Pancreas (tissue), 10 donors: ENCODE measurements around the gene UBE3C. TPM values are rescaled to one million over a fixed set of nuclear protein-coding genes. Genes with fewer than 3 reads are reported as not detected.
A peak's percentile ranks its signal among the peaks of the same experiment; 100 is the strongest.

Source experiments
- ATAC-seq, 4 donors: fragments of 200-7000 bp; cut with Tn5 transposase; one replicate each; pipeline versions ENCODE4 v1.8.0 to v1.9.1; 2020; ENCODE audit warnings: mild to moderate bottlenecking in 4 of 4, moderate library complexity in 4 of 4
- DNase-seq, 6 donors: peaks; one replicate each; pipeline ENCODE4 v3.0.0-alpha.2; 2020
- FAIRE-seq: peaks from 2 replicates; lab custom pipeline; 2012; peaks lifted over from hg19 to GRCh38; lab: Jason Lieb, UNC
- H3K27ac ChIP-seq, 4 donors: fragments of 200-600 bp; sonication (generic); 1 replicate in 3 of 4; 2 replicates in 1 of 4; pipeline versions ENCODE4 v1.5.0 to v1.8.0; 2020
- H3K27me3 ChIP-seq, 4 donors: fragments of 200-600 bp; one replicate each; pipeline ENCODE4 v1.8.0; 2021
- H3K36me3 ChIP-seq, 3 donors: fragments of 200-600 bp; sonication (generic) in 1 of 3; one replicate each; pipeline versions ENCODE4 v1.5.0 to v1.8.0; 2020 to 2021
- H3K4me1 ChIP-seq, 3 donors: fragments of 200-600 bp; one replicate each; pipeline ENCODE4 v1.8.0; 2021
- H3K4me3 ChIP-seq, 4 donors: fragments of 200-600 bp; sonication (generic) in 2 of 4; one replicate each; pipeline versions ENCODE4 v1.5.0 to v1.8.0; 2020 to 2021
- H3K9me3 ChIP-seq, 4 donors: fragments of 200-600 bp; one replicate each; pipeline ENCODE4 v1.8.0; 2021
- WGBS, 2 donors: extraction: QIAGEN DNeasy Blood & Tissue Kit; methylation state at CpG; one replicate each; pipeline ENCODE4 v1.1.7; 2013; 5-methylcytosine and 5-hydroxymethylcytosine counted together
- intact Hi-C, 3 donors: fragments of 100-400 bp; cut with DNase I; formaldehyde crosslinking; loops; one replicate each; pipeline versions ENCODE4 v1.11.1 to v1.14.2; 2022
- polyA plus RNA-seq, 2 donors: library from polyadenylated mRNA; stranded (reverse); fragments of 200-250 nt; gene quantifications; one replicate each; pipeline ENCODE4 v1.2.3, GENCODE V29; 2013
- total RNA-seq, 6 donors: library from RNA; stranded (reverse); fragmentation: NEBNext Ultra II Directional in 4 of 6; extraction: Animal tissue kit (Norgen Biotek cat#: 25700) in 4 of 6; gene quantifications; one replicate each; pipeline versions ENCODE4 v1.2.1 to v1.2.4, GENCODE V29; 2021 to 2023
- TF ChIP-seq, protein P1 (sequence below), 4 donors: fragments of 200-600 bp; sonication (generic) in 3 of 4; IDR thresholded peaks; one replicate each; pipeline versions ENCODE4 v1.5.0 to v1.8.0; 2021; ENCODE audit warnings: antibody characterized with exemption in 4 of 4
- donor health status: healthy with polysubstance abuse.
- donor health status: DM: no; HTN: no; CAD: no; lungs with moderate emphysema.
- donor health status: DM: no; HTN: no; CAD: no.
- donor health status: control.
- donor health status: control.
- donor health status: Bipolar disorder and iron deficiency.
- donor health status: DM: yes; HTN: yes; CAD: no.
- donor health status: DM: no; HTN: no; CAD: no.
- donor health status: DM: no; HTN: no; CAD: no.
- donor health status: DM: yes; HTN: yes; CAD: no.

Gene UBE3C
- total and polyA plus RNA-seq, 8 donors = 12.1 to 36.1 (median 23.1) TPM

DNA sequence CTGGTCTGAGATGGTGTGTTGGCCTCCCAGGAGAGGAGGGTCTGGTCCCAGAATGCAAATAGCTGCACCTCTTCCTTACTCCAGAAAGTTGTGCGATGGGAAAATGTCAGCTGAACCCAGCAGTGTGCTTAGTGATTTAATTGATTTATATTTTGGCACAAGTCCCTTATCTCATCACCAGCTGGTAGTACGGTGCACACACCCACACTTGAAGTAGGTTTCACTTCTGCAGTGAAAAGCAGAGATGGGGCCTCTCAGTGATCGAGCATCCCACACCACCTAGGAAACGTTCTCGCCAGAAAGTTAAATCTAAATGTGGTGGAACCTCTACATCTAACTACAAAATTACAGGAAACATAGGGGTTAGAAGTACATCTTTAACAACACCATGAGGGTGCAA lies 80.4 kb downstream of the UBE3C start:
- no peak for FAIRE-seq
- DNase-seq = peak in 2 of 6 donors; percentile 16 to 34
- no peak overlapping the region for H3K27ac ChIP-seq
- no peaks in the 10 kb centered on the region for H3K9me3 ChIP-seq
- intact Hi-C loops = no loop called here
- ATAC-seq = peak; percentile 22 to 85 (median 64)
- H3K36me3 ChIP-seq = peaks cover 0 to 17% (median 6%) of the 10 kb centered on the region in 3 donors
- H3K4me3 ChIP-seq = no peak overlapping the region
- TF ChIP-seq, protein P1, sequence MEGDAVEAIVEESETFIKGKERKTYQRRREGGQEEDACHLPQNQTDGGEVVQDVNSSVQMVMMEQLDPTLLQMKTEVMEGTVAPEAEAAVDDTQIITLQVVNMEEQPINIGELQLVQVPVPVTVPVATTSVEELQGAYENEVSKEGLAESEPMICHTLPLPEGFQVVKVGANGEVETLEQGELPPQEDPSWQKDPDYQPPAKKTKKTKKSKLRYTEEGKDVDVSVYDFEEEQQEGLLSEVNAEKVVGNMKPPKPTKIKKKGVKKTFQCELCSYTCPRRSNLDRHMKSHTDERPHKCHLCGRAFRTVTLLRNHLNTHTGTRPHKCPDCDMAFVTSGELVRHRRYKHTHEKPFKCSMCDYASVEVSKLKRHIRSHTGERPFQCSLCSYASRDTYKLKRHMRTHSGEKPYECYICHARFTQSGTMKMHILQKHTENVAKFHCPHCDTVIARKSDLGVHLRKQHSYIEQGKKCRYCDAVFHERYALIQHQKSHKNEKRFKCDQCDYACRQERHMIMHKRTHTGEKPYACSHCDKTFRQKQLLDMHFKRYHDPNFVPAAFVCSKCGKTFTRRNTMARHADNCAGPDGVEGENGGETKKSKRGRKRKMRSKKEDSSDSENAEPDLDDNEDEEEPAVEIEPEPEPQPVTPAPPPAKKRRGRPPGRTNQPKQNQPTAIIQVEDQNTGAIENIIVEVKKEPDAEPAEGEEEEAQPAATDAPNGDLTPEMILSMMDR (IDR thresholded peaks at IDR 0.05) = no peak
- 39 to 40% methylated on average over 5 of the region's 5 CpGs for WGBS, 2 donors
- no peaks in the 10 kb centered on the region for H3K4me1 ChIP-seq
- H3K27me3 ChIP-seq = no peaks in the 10 kb centered on the region

DNA sequence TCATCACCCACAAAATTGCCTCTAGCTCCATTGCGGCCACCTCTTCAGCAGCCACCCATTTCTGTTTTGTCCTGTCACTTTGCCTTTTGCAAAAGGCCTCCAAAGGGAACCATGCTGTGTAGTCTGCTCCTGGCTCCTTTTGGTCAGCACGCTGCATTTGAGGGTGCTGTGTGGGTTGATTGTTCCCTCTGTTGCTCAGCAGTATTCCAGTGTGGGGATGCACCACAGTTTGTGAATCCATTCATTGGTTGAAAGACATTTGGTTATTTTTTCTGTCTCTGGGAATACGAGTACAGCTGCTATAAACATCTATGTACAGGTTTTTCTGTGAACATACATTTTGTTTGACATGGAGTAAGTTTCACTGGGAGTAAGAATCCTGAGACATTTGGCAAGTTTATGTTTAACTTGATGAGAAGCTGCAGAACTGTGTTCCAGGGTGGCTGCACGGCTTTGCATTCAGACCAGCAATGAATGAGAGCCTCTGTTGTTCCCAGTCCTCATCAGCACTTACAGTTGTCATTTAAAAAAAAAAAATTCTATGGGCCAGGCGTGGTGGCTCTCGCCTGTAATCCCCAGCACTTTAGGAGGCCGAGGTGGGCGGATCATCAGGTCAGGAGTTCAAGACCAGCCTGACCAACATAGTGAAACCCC lies 82.3 kb downstream of the UBE3C start:
- intact Hi-C loops = no loop called here
- 90 to 91% methylated on average over 8 of the region's 8 CpGs for WGBS, 2 donors
- TF ChIP-seq, protein P1 (IDR thresholded peaks at IDR 0.05) = no peak
- DNase-seq (no peak), ATAC-seq (no peak), FAIRE-seq (no peak)
- Histone ChIP-seq H3K4me1 (no peaks in the 10 kb centered on the region), H3K27me3 (no peaks in the 10 kb centered on the region), H3K27ac (no peak overlapping the region), H3K4me3 (no peak overlapping the region), H3K9me3 (no peaks in the 10 kb centered on the region), H3K36me3 (peaks cover 0 to 30% (median 6%) of the 10 kb centered on the region in 3 donors)

DNA sequence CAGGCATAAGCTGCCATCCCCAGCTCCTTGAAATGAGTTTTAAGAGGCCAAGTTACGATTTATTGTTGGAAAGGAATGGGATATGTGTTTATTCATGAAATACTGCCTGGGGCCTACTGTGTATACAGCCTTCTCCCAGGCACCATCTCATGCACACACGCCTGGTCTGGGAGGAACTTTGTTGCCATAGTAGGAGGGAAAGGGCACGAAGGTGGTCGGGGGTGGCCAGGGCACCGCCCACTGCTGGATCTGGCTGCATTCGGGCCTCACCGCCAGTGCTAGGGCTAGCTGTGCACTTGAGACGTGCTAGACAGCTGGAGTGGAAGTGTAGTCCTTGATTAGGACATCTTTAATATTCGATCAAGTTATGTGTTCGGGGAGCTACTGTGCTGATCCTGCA lies 84.0 kb downstream of the UBE3C start:
- H3K27me3 ChIP-seq = no peaks in the 10 kb centered on the region
- H3K9me3 ChIP-seq = no peaks in the 10 kb centered on the region
- ATAC-seq (no peak), FAIRE-seq (no peak), DNase-seq (no peak)
- H3K4me3 ChIP-seq = no peak overlapping the region
- H3K27ac ChIP-seq = no peak overlapping the region
- intact Hi-C loops = no loop called here
- WGBS, 2 donors = 92 to 93% methylated on average over 10 of the region's 10 CpGs
- no peaks in the 10 kb centered on the region for H3K4me1 ChIP-seq
- TF ChIP-seq, protein P1 (IDR thresholded peaks at IDR 0.05) = no peak
- peaks cover 0 to 28% (median 3%) of the 10 kb centered on the region in 3 donors for H3K36me3 ChIP-seq

DNA sequence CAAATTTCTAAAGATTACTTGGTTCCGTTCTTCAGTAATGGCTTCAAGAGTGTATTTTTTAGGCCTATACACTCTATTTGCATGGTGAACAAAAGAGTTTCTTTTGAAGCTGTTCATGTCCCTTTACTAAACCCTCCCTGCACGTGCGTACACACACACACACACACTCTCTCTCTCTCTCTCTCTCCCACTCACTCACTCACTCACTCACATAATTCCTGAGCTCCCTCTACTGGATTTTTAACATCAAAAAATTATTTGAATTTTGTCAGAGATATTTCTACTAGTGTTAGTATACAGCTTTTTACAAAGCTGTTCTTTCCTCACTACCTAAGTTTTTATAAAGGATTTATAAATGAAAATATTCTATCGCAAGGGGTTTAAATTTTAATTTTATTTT lies 85.9 kb downstream of the UBE3C start:
- 56 to 62% methylated on average over 4 of the region's 4 CpGs for WGBS, 2 donors
- FAIRE-seq (no peak), ATAC-seq (peak in 3 of 4 donors; percentile 54 to 72 (median 59)), DNase-seq (no peak)
- H3K4me3 ChIP-seq = no peak overlapping the region
- no peaks in the 10 kb centered on the region for H3K9me3 ChIP-seq
- TF ChIP-seq, protein P1 (IDR thresholded peaks at IDR 0.05) = no peak
- H3K4me1 ChIP-seq = no peaks in the 10 kb centered on the region
- intact Hi-C loops = no loop called here
- peaks cover 0 to 23% (median 0%) of the 10 kb centered on the region in 3 donors for H3K36me3 ChIP-seq
- H3K27ac ChIP-seq = no peak overlapping the region
- no peaks in the 10 kb centered on the region for H3K27me3 ChIP-seq

DNA sequence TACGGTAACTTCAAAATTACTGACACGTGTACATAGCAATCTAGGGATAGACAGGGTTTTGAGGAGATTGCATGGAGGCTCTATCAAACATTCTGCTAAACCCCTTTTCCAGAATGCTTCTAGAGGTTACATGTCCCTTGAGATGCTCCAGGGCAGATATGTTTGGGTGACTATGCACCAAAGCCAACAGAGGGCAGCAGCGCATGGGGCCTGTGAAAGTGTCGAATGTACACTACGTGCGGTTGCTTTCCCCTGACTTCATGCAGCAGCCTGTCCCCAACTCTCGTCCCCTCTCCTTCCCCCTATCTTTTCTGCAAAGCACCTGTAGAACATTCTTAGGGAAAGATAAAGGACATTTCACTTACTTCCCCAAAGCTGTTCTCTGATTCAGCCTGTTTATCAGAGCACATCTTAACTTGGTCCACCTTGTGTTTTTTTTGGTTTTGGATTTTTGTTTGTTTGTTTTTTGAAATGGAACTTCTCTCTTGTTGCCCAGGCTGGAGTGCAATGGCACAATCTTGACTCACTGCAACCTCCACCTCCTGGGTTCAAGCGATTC lies 90.2 kb downstream of the UBE3C start:
- intact Hi-C loops = no loop called here
- no peak for FAIRE-seq
- peaks cover 0 to 39% (median 10%) of the 10 kb centered on the region in 3 donors for H3K36me3 ChIP-seq
- H3K27me3 ChIP-seq = no peaks in the 10 kb centered on the region
- H3K9me3 ChIP-seq = no peaks in the 10 kb centered on the region
- H3K27ac ChIP-seq = no peak overlapping the region
- 85 to 88% methylated on average over 8 of the region's 8 CpGs for WGBS, 2 donors
- TF ChIP-seq, protein P1 (IDR thresholded peaks at IDR 0.05) = no peak
- no peak overlapping the region for H3K4me3 ChIP-seq
- no peaks in the 10 kb centered on the region for H3K4me1 ChIP-seq
- peak in 3 of 4 donors; percentile 53 to 63 (median 54) for ATAC-seq
- no peak for DNase-seq
